GM12864 (cell line): ENCODE measurements around the gene DYNLT2B.
"Not testable (repeated sequence)": the region's sequence is repeated elsewhere in the genome, so short reads cannot be mapped to it uniquely, and the experiment has no call there.

Experiments
- DNase-seq: peaks from one replicate; pipeline ENCODE4 v3.0.0-alpha.2; 2011; ENCODE audit warnings: low read depth
- H3K4me3 ChIP-seq: 2 replicates; pipeline ENCODE4 v1.5.1; 2011; ENCODE audit warnings: mild to moderate bottlenecking, low read depth, low read length, control low read depth
- CTCF ChIP-seq: IDR thresholded peaks from 2 replicates; pipeline ENCODE4 v1.5.1; 2011; ENCODE audit warnings: low read depth, mild to moderate bottlenecking, moderate library complexity, low read length, control low read depth, inconsistent platforms; ENCODE audit errors: missing control alignments

The DYNLT2B gene

GRCh38 chr3:196317687-196318467, at the start of gene DYNLT2B:
TSS of gene DYNLT2B (minus strand) at chr3:196318240. CDS start at chr3:196318152, 88 bp downstream.
- H3K4me3 ChIP-seq, result peak within 1 kb of the TSS; percentile 76
- no peak for TF ChIP-seq CTCF
- DNase-seq, result peak; percentile 59

- no peak for TF ChIP-seq CTCF
- H3K4me3 ChIP-seq, result no peak overlapping the region
- no peak for DNase-seq
Observed at GRCh38 chr3:196365736-196366135, 47.7 kb upstream of the DYNLT2B start.

- no peak for DNase-seq
- TF ChIP-seq CTCF, result no peak
- no peak overlapping the region for H3K4me3 ChIP-seq
Observed at GRCh38 chr3:196360586-196360985, 42.5 kb upstream of the DYNLT2B start.

GRCh38 chr3:196358540-196358939, 40.5 kb upstream of the DYNLT2B start:
- H3K4me3 ChIP-seq, DNase-seq: not testable (repeated sequence)

GRCh38 chr3:196357905-196358304, 39.9 kb upstream of the DYNLT2B start:
- no peak for DNase-seq
- no peak overlapping the region for H3K4me3 ChIP-seq
- no peak for TF ChIP-seq CTCF

GRCh38 chr3:196356556-196356955, 38.5 kb upstream of the DYNLT2B start:
- no peak for DNase-seq
- TF ChIP-seq CTCF, result no peak
- no peak overlapping the region for H3K4me3 ChIP-seq

GRCh38 chr3:196355668-196356067, 37.6 kb upstream of the DYNLT2B start:
- DNase-seq, result no peak
- no peak for TF ChIP-seq CTCF
- no peak overlapping the region for H3K4me3 ChIP-seq
